Heart left ventricle (tissue), 16 donors: Measurements from ENCODE around the gene CD9. TPM values are rescaled to one million over a fixed set of nuclear protein-coding genes. Genes with fewer than 3 reads are reported as not detected.

Experiments
- ATAC-seq, 4 donors: fragments of 200-7000 bp; cut with Tn5 transposase; one replicate each; pipeline ENCODE4 v1.9.1; 2020 to 2022; ENCODE audit warnings: moderate library complexity in 4 of 4, mild to moderate bottlenecking in 3 of 4, moderate number of reproducible peaks in 1 of 4
- DNase-seq, 5 donors: peaks; one replicate each; pipeline ENCODE4 v3.0.0-alpha.2; 2020
- H3K27ac ChIP-seq, 12 donors: fragments of 200-600 bp; sonication (generic) in 4 of 12; one replicate each; pipeline versions ENCODE4 v1.5.0 to v1.8.0; 2016 to 2022; ENCODE audit warnings: mild to moderate bottlenecking in 2 of 12
- H3K27me3 ChIP-seq, 9 donors: fragments of 200-600 bp; sonication (generic) in 2 of 9; one replicate each; pipeline versions ENCODE4 v1.5.1 to v1.8.0; 2016 to 2022; ENCODE audit warnings: mild to moderate bottlenecking in 3 of 9
- H3K36me3 ChIP-seq, 9 donors: fragments of 200-600 bp; sonication (generic) in 2 of 9; one replicate each; pipeline versions ENCODE4 v1.5.0 to v1.8.0; 2018 to 2022; ENCODE audit warnings: mild to moderate bottlenecking in 2 of 9
- H3K4me1 ChIP-seq, 12 donors: fragments of 200-600 bp; sonication (generic) in 4 of 12; one replicate each; pipeline versions ENCODE4 v1.5.0 to v1.8.0; 2016 to 2022; ENCODE audit warnings: mild to moderate bottlenecking in 3 of 12
- H3K4me3 ChIP-seq, 12 donors: fragments of 200-600 bp; sonication (generic) in 4 of 12; one replicate each; pipeline versions ENCODE4 v1.5.0 to v1.8.0; 2017 to 2022; ENCODE audit warnings: mild to moderate bottlenecking in 9 of 12, moderate library complexity in 4 of 12
- H3K9me3 ChIP-seq, 12 donors: fragments of 200-600 bp; sonication (generic) in 4 of 12; one replicate each; pipeline versions ENCODE4 v1.5.0 to v1.8.0; 2016 to 2022; ENCODE audit warnings: mild to moderate bottlenecking in 1 of 12
- CTCF ChIP-seq, 12 donors: fragments of 200-600 bp; sonication (generic) in 4 of 12; IDR thresholded peaks; one replicate each; pipeline versions ENCODE4 v1.5.0 to v1.8.0; 2018 to 2022; ENCODE audit warnings: antibody characterized with exemption in 12 of 12, mild to moderate bottlenecking in 5 of 12
- POLR2A ChIP-seq, 2 donors: fragments of 450-650 bp; IDR thresholded peaks; one replicate each; pipeline ENCODE4 v1.6.1; 2017; ENCODE audit warnings: antibody characterized with exemption in 2 of 2, mild to moderate bottlenecking in 2 of 2, moderate library complexity in 2 of 2
- WGBS, 4 donors: extraction: QIAGEN DNeasy Blood & Tissue Kit in 2 of 4; methylation state at CpG; one replicate each; pipeline versions ENCODE4 v1.1.5 to v1.1.7; 2013 to 2018; 5-methylcytosine and 5-hydroxymethylcytosine counted together
- intact Hi-C, 10 donors: fragments of 100-400 bp; cut with DNase I; formaldehyde crosslinking; loops; one replicate each; pipeline versions ENCODE4 v1.11.1 to v1.14.2; 2022
- polyA plus RNA-seq, 2 donors: library from polyadenylated mRNA; stranded (reverse); fragments of 200-250 nt; gene quantifications; one replicate each; pipeline ENCODE4 v1.2.3, GENCODE V29; 2013
- total RNA-seq, 9 donors: library from RNA; depleted of rRNA in 2 of 9; stranded (reverse); fragments of >200 nt in 2 of 9; fragmentation: NEBNext Ultra II Directional in 3 of 9; extraction: Animal tissue kit (Norgen Biotek cat#: 25700) in 3 of 9; gene quantifications; one replicate each; pipeline versions ENCODE4 v1.1.0 to v1.2.4, GENCODE V29; 2016 to 2023
- donor health status: ischemic (EF 13 %, LVEDD 7.1; RV severe dilation, severe dysfunction).
- donor health status: healthy with polysubstance abuse.
- donor health status: DM: no; HTN: yes; CAD: no.
- donor health status: DM: no; HTN: no; CAD: no.
- donor health status: ischemic (EF 25% LVEDD 6.9; RV normal size, moderate dysfunction).
- donor health status: ischemic (EF 25% LVEDD 5.7; RV mildly dilated, moderate dysfunction).
- donor health status: healthy.
- donor health status: DM: yes; HTN: yes; CAD: no.
- donor health status: ischemic (EF 35%, LVEDD 5.7; RV mildly dilated, moderate dysfunction).
- donor health status: nonischemic (EF 11% LVEDD 7.7; RV severe dilation, severe dysfunction).
- donor health status: DM: yes; HTN: yes; CAD: no.
- donor health status: PGD.
- donor health status: ischemic (EF 29% LVEDD 5.4; RV normal size, mild dysfunction).
- donor health status: nonischemic (EF 23%, LVEDD 6.1; RV moderate dilation, normal function).

Gene CD9
- total and polyA plus RNA-seq, 11 donors, result 29.9 to 96.1 (median 56.4) TPM

DNA sequence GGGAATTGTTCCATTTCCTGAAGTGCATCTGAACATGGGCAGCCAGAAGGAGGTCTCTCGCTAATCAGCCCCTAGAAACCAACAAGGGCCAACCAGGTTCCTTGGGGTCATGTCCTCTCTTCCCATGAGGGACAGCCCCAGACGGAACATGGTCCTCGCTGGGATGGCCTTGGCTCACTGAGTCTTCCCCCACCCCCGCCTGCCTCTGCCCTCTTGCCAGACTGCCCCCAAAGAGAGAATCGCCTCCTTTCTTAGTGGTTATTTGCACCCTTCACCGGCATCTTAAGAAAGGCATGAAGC lies 36.4 kb downstream of the CD9 start:
- TF ChIP-seq CTCF (IDR thresholded peaks at IDR 0.05), result no peak
- TF ChIP-seq POLR2A (IDR thresholded peaks at IDR 0.05), result no peak
- WGBS, 4 donors, result 92 to 96% (median 93%) methylated on average over 6 of the region's 6 CpGs
- H3K27me3 ChIP-seq, result no peaks in the 10 kb centered on the region
- H3K36me3 ChIP-seq, result peaks cover 0 to 76% (median 39%) of the 10 kb centered on the region in 9 donors
- H3K27ac ChIP-seq, result peak overlapping the region in 2 of 12 donors; percentile 6 to 89
- DNase-seq, result peak in 1 of 5 donors; percentile 7
- peaks cover 15 to 53% (median 38%) of the 10 kb centered on the region in 12 donors for H3K4me1 ChIP-seq
- H3K4me3 ChIP-seq, result no peak overlapping the region
- ATAC-seq, result no peak
- no peaks in the 10 kb centered on the region for H3K9me3 ChIP-seq
- intact Hi-C loops, result loop anchor here in 1 of 10 donors (5.0 kb wide), 2 partner anchors 36 to 39 kb away; no protein-coding TSS in a partner anchor

DNA sequence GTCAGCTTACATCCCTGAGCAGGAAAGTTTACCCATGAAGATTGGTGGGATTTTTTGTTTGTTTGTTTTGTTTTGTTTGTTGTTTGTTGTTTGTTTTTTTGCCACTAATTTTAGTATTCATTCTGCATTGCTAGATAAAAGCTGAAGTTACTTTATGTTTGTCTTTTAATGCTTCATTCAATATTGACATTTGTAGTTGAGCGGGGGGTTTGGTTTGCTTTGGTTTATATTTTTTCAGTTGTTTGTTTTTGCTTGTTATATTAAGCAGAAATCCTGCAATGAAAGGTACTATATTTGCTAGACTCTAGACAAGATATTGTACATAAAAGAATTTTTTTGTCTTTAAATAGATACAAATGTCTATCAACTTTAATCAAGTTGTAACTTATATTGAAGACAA lies 37.6 kb downstream of the CD9 start:
- H3K9me3 ChIP-seq, result no peaks in the 10 kb centered on the region
- WGBS, 4 donors, result 96 to 100% (median 98%) methylated on average over 1 of the region's 1 CpG
- no peak for DNase-seq
- no peak overlapping the region for H3K4me3 ChIP-seq
- TF ChIP-seq CTCF (IDR thresholded peaks at IDR 0.05) (no peak), POLR2A (IDR thresholded peaks at IDR 0.05) (no peak)
- H3K27ac ChIP-seq, result no peak overlapping the region
- H3K27me3 ChIP-seq, result no peaks in the 10 kb centered on the region
- H3K36me3 ChIP-seq, result peaks cover 0 to 73% (median 39%) of the 10 kb centered on the region in 9 donors
- H3K4me1 ChIP-seq, result peaks cover 8 to 44% (median 29%) of the 10 kb centered on the region in 12 donors
- intact Hi-C loops, result loop anchor here in 1 of 10 donors (5.0 kb wide), 2 partner anchors 34 to 41 kb away; no protein-coding TSS in a partner anchor
- ATAC-seq, result no peak

- 83 to 94% (median 91%) methylated on average over 3 of the region's 3 CpGs for WGBS, 4 donors
- Histone ChIP-seq H3K36me3 (peaks cover 0 to 64% (median 39%) of the 10 kb centered on the region in 9 donors), H3K27me3 (no peaks in the 10 kb centered on the region), H3K9me3 (no peaks in the 10 kb centered on the region), H3K4me3 (no peak overlapping the region), H3K4me1 (peaks cover 2 to 33% (median 19%) of the 10 kb centered on the region in 12 donors), H3K27ac (no peak overlapping the region)
- ATAC-seq (no peak), DNase-seq (no peak)
- intact Hi-C loops, result loop anchor here in 1 of 10 donors (5.0 kb wide), 2 partner anchors 33 to 42 kb away; no protein-coding TSS in a partner anchor
- no peak for TF ChIP-seq POLR2A (IDR thresholded peaks at IDR 0.05)
- TF ChIP-seq CTCF (IDR thresholded peaks at IDR 0.05), result no peak
Measured at GRCh38 chr12:6238875-6239274, 38.7 kb downstream of the CD9 start.

DNA sequence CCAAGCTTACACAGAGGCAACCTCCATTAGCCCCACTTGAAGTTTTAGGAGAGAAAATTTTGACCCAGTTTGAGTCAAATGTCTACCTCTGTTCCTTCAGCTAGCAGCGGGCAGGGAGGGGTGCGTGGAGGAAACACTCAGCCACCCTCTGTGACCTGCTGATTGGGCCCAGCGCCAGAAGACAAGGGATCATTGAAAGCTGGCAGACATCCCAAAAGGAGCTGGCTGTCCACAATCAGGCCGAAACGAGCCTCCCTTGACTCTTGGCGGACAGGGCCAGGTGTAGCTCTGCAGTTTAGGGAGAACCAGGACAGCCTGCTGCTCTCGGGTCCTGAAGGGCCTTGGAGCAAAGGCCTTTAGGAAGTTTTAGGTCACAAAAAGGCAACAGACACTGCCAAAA lies 41.3 kb downstream of the CD9 start:
- intact Hi-C loops, result no loop called here
- peak overlapping the region in 5 of 12 donors; percentile 13 to 34 (median 20) for H3K27ac ChIP-seq
- peak; percentile 75 to 86 (median 84) for DNase-seq

More for the DNA sequence above, 41.3 kb downstream of the CD9 start:
- Histone ChIP-seq H3K36me3 (peaks cover 0 to 37% (median 24%) of the 10 kb centered on the region in 9 donors), H3K9me3 (no peaks in the 10 kb centered on the region), H3K4me3 (no peak overlapping the region), H3K27me3 (no peaks in the 10 kb centered on the region), H3K4me1 (peaks cover 0 to 15% (median 11%) of the 10 kb centered on the region in 12 donors)
- ATAC-seq, result peak; percentile 46 to 83 (median 76)
- 7 to 16% (median 11%) methylated on average over 7 of the region's 7 CpGs for WGBS, 4 donors
- TF ChIP-seq POLR2A (IDR thresholded peaks at IDR 0.05) (no peak), CTCF (IDR thresholded peaks at IDR 0.05) (no peak)
